Measurements from ENCODE around the gene TRAF4. TPM values are rescaled to one million over a fixed set of nuclear protein-coding genes. Genes with fewer than 3 reads are reported as not detected.

The TRAF4 gene
- total and polyA plus RNA-seq, 9 of the 15 experiments (the other 6 are each of a cell fraction or from before 2014, with no cell fraction given) = 2.4 to 147 (median 72.4) TPM

- TF ChIP-seq, protein P1, sequence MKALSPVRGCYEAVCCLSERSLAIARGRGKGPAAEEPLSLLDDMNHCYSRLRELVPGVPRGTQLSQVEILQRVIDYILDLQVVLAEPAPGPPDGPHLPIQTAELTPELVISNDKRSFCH (CRISPR knock-in tag; IDR thresholded peaks at IDR 0.05) = no peak
- TF ChIP-seq, protein P1 (tag; IDR thresholded peaks at IDR 0.05) = no peak
- TF ChIP-seq ZNF436 (CRISPR knock-in tag; IDR thresholded peaks at IDR 0.05) = no peak
- no peak for TF ChIP-seq EZH2 (IDR thresholded peaks at IDR 0.05; ENCODE audit: borderline replicate concordance, low read depth, low read length)
- peak; percentile 73; the same call in 1 of the 2 replicates for TF ChIP-seq ATF7 (IDR thresholded peaks at IDR 0.05)
- no peak for TF ChIP-seq ADNP (tag; IDR thresholded peaks at IDR 0.05)
- TF ChIP-seq ZNF57 (CRISPR knock-in tag; IDR thresholded peaks at IDR 0.05) = peak; percentile 79; the same call in 1 of the 2 replicates
- TF ChIP-seq SUPT5H (IDR thresholded peaks at IDR 0.05) = peak; percentile 91
- TF ChIP-seq NR2C2 (CRISPR knock-in tag; IDR thresholded peaks at IDR 0.05) = no peak
- no peak; the same call in 1 of the 2 replicates for TF ChIP-seq NR2C2 (tag; IDR thresholded peaks at IDR 0.05)
- no peak for TF ChIP-seq PTRF (tag; IDR thresholded peaks at IDR 0.05)
- no peak for TF ChIP-seq SAFB2 (IDR thresholded peaks at IDR 0.05; ENCODE audit: borderline replicate concordance, low read depth, low read length, severe bottlenecking)
- TF ChIP-seq, protein P2, sequence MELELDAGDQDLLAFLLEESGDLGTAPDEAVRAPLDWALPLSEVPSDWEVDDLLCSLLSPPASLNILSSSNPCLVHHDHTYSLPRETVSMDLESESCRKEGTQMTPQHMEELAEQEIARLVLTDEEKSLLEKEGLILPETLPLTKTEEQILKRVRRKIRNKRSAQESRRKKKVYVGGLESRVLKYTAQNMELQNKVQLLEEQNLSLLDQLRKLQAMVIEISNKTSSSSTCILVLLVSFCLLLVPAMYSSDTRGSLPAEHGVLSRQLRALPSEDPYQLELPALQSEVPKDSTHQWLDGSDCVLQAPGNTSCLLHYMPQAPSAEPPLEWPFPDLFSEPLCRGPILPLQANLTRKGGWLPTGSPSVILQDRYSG (tag; conservative IDR thresholded peaks at IDR 0.05; ENCODE audit: low read depth) = no peak
- no peak for TF ChIP-seq HNRNPH1 (optimal IDR thresholded peaks at IDR 0.05; ENCODE audit: low read depth, low read length)
- peak; percentile 73 for TF ChIP-seq NFYB (IDR thresholded peaks at IDR 0.05; ENCODE audit: extremely low read depth, insufficient read length)
- TF ChIP-seq E2F6 (IDR thresholded peaks at IDR 0.05; ENCODE audit: borderline replicate concordance in 1 of 2, extremely low read depth in 1 of 2, insufficient read depth in 1 of 2, insufficient read length in 1 of 2, low read depth in 1 of 2, low read length in 1 of 2, poor library complexity in 1 of 2, severe bottlenecking in 1 of 2) = peak; percentile 96 to 98
- TF ChIP-seq TEAD4 (IDR thresholded peaks at IDR 0.05; ENCODE audit: low read length) = no peak; the same call in 1 of the 2 replicates
- no peak for TF ChIP-seq TEAD4 (CRISPR knock-in tag; IDR thresholded peaks at IDR 0.05; ENCODE audit: borderline replicate concordance)
- no peak for TF ChIP-seq SMARCE1 (IDR thresholded peaks at IDR 0.05)
- no peak for TF ChIP-seq ZNF184 (CRISPR knock-in tag; IDR thresholded peaks at IDR 0.05)
- TF ChIP-seq CBFB (CRISPR knock-in tag; IDR thresholded peaks at IDR 0.05) = peak; percentile 80; the same call in 1 of the 2 replicates
- TF ChIP-seq, protein P3, sequence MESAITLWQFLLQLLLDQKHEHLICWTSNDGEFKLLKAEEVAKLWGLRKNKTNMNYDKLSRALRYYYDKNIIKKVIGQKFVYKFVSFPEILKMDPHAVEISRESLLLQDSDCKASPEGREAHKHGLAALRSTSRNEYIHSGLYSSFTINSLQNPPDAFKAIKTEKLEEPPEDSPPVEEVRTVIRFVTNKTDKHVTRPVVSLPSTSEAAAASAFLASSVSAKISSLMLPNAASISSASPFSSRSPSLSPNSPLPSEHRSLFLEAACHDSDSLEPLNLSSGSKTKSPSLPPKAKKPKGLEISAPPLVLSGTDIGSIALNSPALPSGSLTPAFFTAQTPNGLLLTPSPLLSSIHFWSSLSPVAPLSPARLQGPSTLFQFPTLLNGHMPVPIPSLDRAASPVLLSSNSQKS (CRISPR knock-in tag; IDR thresholded peaks at IDR 0.05) = no peak
- peak; percentile 89 for TF ChIP-seq ZBTB43 (CRISPR knock-in tag; IDR thresholded peaks at IDR 0.05)
- no peak for TF ChIP-seq GATAD2A (IDR thresholded peaks at IDR 0.05)
Measured at GRCh38 chr17:28710861-28711722, 32.7 kb upstream of the TRAF4 start (continued).

Measured in K562 (cell line).